ENCODE data around the gene MYO1B. TPM values are rescaled to one million over a fixed set of nuclear protein-coding genes. Genes with fewer than 3 reads are reported as not detected.

MYO1B gene
- total RNA-seq, 1 experiment from 2014 or later = 93.0 TPM

- Histone ChIP-seq H4K20me1 (ENCODE audit: low read length) (no peaks in the 10 kb centered on the region), H3K27me3 (ENCODE audit: low read length) (no peaks in the 10 kb centered on the region), H3K36me3 (ENCODE audit: low read depth, low read length) (peaks cover 28% of the 10 kb centered on the region), H3K4me2 (ENCODE audit: low read length) (peak overlapping the region; percentile 59), H3K4me1 (ENCODE audit: insufficient read depth, low read length) (peaks cover 24% of the 10 kb centered on the region), H3K9me2 (replicated peaks; ENCODE audit: low read length) (no peaks in the 10 kb centered on the region), H3K79me2 (ENCODE audit: low read length) (peaks cover 5% of the 10 kb centered on the region; the same call in 1 of the 2 replicates), H3K27ac (ENCODE audit: low read length) (peak overlapping the region; percentile 72), H3K9ac (ENCODE audit: low read length) (peak overlapping the region; percentile 17; the same call in 1 of the 2 replicates), H3K4me3 (ENCODE audit: low read length) (no peak overlapping the region), H3F3A (ENCODE audit: low read length, unreplicated experiment) (peaks cover 9% of the 10 kb centered on the region), H3K9me3 (ENCODE audit: low read length) (no peaks in the 10 kb centered on the region), H2AFZ (ENCODE audit: low read length) (no peak overlapping the region)
- ATAC-seq (peak; percentile 100), DNase-seq (peak; percentile 87)
- intact Hi-C loops (cut with micrococcal nuclease) = loop anchor here (5.0 to 10.0 kb wide), 2 partner anchors 128 to 130 kb away; partner anchors contain the start of gene MYO1B
- TF ChIP-seq EZH2 (IDR thresholded peaks at IDR 0.05; ENCODE audit: low read length, unreplicated experiment) (no peak), EZH2phosphoT487 (IDR thresholded peaks at IDR 0.05; ENCODE audit: borderline replicate concordance, low read length) (no peak), CTCF (conservative IDR thresholded peaks at IDR 0.05; ENCODE audit: low read depth, low read length) (no peak)
- CTCF ChIA-PET = no interaction called here
- BruUV-seq (replicated peaks) = no TSS peak
- POLR2A ChIA-PET (ENCODE audit: unreplicated experiment) = no interaction called here
Measured at GRCh38 chr2:191376981-191377629, 131.9 kb downstream of the MYO1B start.

- CTCF ChIA-PET = interaction anchor here (0.6 kb wide), 1 partner anchor 160 kb away, joined by 4 read pairs; no protein-coding TSS in a partner anchor
- Histone ChIP-seq H3K9ac (ENCODE audit: low read length) (no peak overlapping the region), H3F3A (ENCODE audit: low read length, unreplicated experiment) (peaks cover 9% of the 10 kb centered on the region), H3K4me2 (ENCODE audit: low read length) (no peak overlapping the region), H3K27me3 (ENCODE audit: low read length) (no peaks in the 10 kb centered on the region), H3K4me3 (ENCODE audit: low read length) (no peak overlapping the region), H3K4me1 (ENCODE audit: insufficient read depth, low read length) (peaks cover 35% of the 10 kb centered on the region), H3K9me3 (ENCODE audit: low read length) (no peaks in the 10 kb centered on the region), H3K9me2 (replicated peaks; ENCODE audit: low read length) (no peaks in the 10 kb centered on the region), H3K36me3 (ENCODE audit: low read depth, low read length) (peaks cover 26% of the 10 kb centered on the region), H3K27ac (ENCODE audit: low read length) (no peak overlapping the region), H2AFZ (ENCODE audit: low read length) (no peak overlapping the region), H4K20me1 (ENCODE audit: low read length) (no peaks in the 10 kb centered on the region), H3K79me2 (ENCODE audit: low read length) (peaks cover 5% of the 10 kb centered on the region; the same call in 1 of the 2 replicates)
- ATAC-seq (no peak), DNase-seq (no peak)
- TF ChIP-seq EZH2 (IDR thresholded peaks at IDR 0.05; ENCODE audit: low read length, unreplicated experiment) = no peak
- no peak for TF ChIP-seq CTCF (conservative IDR thresholded peaks at IDR 0.05; ENCODE audit: low read depth, low read length)
- no peak for TF ChIP-seq EZH2phosphoT487 (IDR thresholded peaks at IDR 0.05; ENCODE audit: borderline replicate concordance, low read length)
- intact Hi-C loops (cut with micrococcal nuclease) = loop anchor here (5.0 to 10.0 kb wide), 2 partner anchors 125 to 132 kb away; partner anchors contain the start of gene MYO1B
- POLR2A ChIA-PET (ENCODE audit: unreplicated experiment) = no interaction called here
- BruUV-seq (replicated peaks) = no TSS peak
Measured at GRCh38 chr2:191379375-191379774, 134.2 kb downstream of the MYO1B start.

- Histone ChIP-seq H4K20me1 (ENCODE audit: low read length) (no peaks in the 10 kb centered on the region), H3K4me2 (ENCODE audit: low read length) (peak overlapping the region; percentile 69), H3K27me3 (ENCODE audit: low read length) (no peaks in the 10 kb centered on the region), H3K9ac (ENCODE audit: low read length) (0 out of 2 replicates have a peak overlapping the region, but pooled peaks have one; percentile 34), H3K9me2 (replicated peaks; ENCODE audit: low read length) (no peaks in the 10 kb centered on the region), H3K4me3 (ENCODE audit: low read length) (no peak overlapping the region), H2AFZ (ENCODE audit: low read length) (no peak overlapping the region), H3K4me1 (ENCODE audit: insufficient read depth, low read length) (peaks cover 43% of the 10 kb centered on the region), H3K9me3 (ENCODE audit: low read length) (no peaks in the 10 kb centered on the region), H3F3A (ENCODE audit: low read length, unreplicated experiment) (peaks cover 2% of the 10 kb centered on the region), H3K79me2 (ENCODE audit: low read length) (peaks cover 2% of the 10 kb centered on the region; the same call in 1 of the 2 replicates), H3K27ac (ENCODE audit: low read length) (peak overlapping the region; percentile 73), H3K36me3 (ENCODE audit: low read depth, low read length) (peaks cover 48% of the 10 kb centered on the region)
- POLR2A ChIA-PET (ENCODE audit: unreplicated experiment) = no interaction called here
- TF ChIP-seq EZH2 (IDR thresholded peaks at IDR 0.05; ENCODE audit: low read length, unreplicated experiment) (no peak), CTCF (conservative IDR thresholded peaks at IDR 0.05; ENCODE audit: low read depth, low read length) (no peak), EZH2phosphoT487 (IDR thresholded peaks at IDR 0.05; ENCODE audit: borderline replicate concordance, low read length) (no peak)
- CTCF ChIA-PET = no interaction called here
- intact Hi-C loops (cut with micrococcal nuclease) = loop anchor here (1.0 to 5.0 kb wide), 2 partner anchors 34 to 216 kb away; no protein-coding TSS in a partner anchor
- peak; percentile 95 for DNase-seq
- no TSS peak for BruUV-seq (replicated peaks)
- ATAC-seq = peak; percentile 83
Measured at GRCh38 chr2:191382801-191383200, 137.6 kb downstream of the MYO1B start.

Measured in PC-3 (cell line).